ENCODE results near the gene IGF1R.

IGF1R gene

DNA sequence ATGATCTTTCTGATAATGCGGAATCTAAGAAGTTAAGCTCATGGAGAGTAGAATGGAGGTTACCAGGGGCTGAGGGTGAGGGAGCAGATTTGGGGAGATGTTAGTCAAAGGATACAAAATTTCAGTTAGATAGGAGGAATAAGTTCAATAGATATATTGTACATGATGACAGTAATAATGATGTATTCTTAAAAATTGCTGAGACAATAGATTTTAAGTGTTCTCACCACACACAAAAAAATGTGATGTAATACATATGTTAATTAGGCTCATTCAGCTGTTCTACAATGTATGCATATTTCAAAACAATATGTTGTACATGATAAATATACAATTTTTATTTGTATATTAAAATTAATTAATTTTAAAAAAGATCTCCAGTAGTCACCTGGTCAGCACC is 277.9 kb downstream of the IGF1R start:
- no peak for DNase-seq

DNA sequence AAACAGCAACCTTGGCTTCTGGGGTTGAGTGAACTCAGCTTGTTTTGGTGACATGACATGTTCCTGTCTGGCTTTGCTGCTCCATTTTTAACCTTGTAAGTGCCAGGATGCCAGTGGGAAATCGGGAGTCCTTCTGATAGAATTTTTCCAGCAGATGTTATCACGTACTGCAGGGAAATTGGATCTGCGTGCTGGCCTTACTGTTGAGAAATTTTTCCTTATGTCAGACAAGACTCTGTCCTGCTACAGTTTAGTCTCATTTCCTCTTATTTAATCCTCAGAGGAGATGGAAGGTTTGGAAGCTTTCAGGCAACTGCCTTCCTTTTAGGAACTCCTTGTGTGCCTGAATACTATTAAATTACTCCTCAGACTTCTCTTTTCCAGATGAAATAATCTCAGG is 278.7 kb downstream of the IGF1R start:
- DNase-seq, result no peak

DNA sequence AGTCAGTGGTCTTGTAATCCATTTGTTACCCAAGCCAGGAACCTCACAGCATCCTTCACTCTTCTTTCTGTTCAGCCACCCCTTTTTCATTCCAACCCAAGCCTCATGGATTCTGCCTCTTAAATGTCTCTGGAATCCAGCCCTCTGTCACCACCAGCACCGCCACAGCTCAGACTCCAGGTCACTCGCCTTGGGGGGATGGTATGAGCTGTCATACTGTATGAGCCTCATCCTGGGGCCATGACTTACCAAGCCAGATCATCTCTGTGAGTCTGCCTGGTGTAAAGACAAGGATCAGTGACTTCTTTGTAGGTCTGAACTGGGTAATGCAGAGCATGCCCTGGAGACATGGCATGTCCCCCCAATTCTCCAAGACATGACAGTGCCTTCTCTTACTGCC is 279.7 kb downstream of the IGF1R start:
- DNase-seq, result no peak

DNA sequence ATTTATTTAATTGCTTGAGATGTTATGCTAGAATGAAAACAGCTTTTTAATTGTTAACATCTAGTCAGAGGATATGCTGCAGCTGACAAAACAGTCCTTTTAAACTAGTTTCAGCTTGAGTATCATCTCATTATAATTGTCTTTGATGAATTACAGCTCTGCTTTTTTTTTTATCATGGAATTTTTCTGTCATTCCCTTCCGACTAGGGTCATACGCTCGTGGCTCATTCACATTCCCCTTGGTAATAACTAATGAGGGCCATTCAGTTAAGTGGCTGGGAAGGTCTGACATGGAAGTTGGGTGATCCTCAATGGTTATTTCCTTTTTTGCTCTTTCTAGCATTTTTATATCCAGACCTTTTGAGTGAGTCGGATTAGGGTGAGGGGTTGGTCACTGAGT is 282.2 kb downstream of the IGF1R start:
- no peak for DNase-seq

DNA sequence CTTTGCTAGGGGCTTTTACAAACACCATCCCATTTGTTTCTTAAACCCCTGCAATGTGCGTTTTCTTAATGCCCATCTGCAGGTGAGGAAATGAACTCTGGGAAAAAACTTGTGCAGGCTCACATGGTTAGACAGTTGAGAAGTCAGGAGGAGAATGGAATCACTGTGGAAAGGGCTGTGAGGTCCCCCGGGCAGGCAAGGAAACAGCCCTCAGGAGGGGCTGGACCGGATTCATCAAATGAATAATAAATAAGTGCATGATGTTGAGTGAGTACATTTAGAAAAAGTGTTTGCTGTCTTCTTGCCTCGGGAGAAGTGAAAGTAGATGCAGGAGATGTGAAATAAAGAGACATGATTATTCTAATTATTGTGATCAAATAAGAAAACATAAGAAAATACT is 282.7 kb downstream of the IGF1R start:
- DNase-seq, result no peak

DNA sequence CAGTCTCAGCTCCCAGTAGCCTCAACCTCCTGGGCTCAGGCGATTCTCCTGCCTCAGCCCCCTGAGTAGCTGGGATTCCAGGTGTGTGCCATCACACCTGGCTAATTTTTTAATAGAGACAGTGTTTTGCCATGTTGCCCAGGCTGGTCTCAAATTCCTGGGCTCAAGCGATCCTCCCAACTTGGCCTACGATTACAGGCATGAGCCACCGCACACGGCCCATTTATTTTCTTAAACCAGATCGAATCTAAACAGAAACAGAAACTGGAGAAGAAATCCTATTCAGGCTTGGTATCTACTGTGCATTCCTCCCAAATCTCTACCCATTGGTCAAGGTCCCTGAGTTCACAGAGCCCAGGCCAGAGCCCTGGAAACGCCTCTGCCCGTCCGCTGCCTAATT is 285.1 kb downstream of the IGF1R start:
- DNase-seq, result no peak

DNA sequence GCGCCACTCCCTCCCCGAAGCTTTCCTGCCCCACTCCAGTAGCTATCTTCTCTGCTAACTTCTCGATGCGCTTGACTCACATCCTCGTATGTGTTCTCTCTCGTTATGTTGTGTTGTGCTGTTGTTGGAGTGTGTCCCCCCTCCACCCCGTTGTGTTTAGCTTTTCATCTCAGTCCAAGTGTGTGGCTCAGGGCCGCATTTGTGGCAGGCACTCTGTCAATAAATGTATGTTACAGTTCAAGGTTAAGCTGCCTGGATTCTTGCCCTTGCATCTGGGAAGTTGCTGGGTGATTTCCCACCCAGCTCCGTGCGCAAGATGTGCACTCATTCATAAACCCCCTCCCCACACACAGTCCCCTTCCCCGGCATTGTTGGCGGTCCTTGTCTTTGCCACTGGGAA is 287.4 kb downstream of the IGF1R start:
- DNase-seq, result no peak

DNA sequence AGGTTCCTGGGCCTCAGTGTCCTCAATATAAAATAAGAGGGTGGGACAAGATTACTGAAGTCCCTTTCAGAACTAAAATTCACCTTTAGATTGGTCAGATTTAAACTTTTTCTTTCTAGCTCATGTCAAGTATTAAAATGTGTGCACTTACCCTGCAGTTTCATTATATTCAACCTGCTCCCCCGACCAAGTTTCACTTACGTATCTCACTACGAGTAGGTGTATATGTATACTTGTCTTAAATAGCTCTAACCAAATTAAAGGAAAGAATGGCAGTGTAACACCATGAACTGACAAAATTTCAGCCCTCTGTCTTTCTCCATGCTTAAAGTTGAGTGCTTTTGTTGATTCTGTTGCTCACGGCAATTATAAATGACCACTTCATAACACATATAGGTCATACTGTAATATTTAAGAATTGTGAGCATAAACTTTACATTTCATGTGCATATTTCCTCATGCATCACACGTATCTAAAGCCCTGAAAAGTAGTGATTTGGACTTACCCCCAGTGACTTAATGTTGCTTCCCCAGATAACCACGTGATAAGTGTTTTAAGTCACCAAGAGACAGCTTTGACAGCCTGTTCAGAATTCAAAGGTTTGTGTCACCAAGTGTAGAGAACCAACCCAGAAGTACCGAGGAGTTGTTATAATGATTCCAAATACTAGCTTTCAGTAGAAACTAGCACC is 289.2 kb downstream of the IGF1R start:
- DNase-seq, result no peak

DNA sequence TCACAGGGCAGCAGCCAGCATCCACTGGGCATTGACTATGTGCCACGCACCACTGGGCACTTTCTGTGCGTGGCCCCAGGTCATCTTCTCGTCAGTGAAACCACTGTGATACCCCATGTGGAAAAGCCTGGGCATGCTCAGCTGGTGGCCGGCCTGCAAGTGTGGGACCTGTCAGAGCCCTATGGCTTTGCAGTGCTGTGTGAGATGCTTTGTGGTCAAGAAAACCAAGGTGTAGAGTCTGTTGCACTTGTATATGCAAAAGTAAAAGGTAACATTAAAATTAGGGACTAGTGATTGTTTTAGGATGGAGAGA is 289.7 kb downstream of the IGF1R start:
- DNase-seq, result no peak

DNA sequence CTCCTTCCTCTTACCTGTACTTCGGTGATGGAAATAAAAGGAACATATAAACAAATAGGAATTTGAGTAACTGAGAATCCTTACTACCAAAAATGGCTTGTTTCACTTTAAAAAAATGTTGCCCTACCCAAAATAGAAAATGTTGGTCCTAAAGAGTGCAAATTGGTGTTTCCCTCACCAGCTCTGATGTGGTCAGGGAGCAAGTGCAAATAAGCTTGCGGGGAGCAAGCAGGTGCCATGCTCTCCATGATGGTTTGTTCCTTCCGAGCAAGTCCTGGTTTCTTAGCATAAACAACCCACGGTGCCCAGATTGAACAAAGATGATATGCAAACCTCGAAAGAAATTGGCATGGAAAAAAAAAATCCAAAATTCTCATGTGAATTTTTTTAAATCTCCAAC is 290.5 kb downstream of the IGF1R start:
- DNase-seq, result no peak

DNA sequence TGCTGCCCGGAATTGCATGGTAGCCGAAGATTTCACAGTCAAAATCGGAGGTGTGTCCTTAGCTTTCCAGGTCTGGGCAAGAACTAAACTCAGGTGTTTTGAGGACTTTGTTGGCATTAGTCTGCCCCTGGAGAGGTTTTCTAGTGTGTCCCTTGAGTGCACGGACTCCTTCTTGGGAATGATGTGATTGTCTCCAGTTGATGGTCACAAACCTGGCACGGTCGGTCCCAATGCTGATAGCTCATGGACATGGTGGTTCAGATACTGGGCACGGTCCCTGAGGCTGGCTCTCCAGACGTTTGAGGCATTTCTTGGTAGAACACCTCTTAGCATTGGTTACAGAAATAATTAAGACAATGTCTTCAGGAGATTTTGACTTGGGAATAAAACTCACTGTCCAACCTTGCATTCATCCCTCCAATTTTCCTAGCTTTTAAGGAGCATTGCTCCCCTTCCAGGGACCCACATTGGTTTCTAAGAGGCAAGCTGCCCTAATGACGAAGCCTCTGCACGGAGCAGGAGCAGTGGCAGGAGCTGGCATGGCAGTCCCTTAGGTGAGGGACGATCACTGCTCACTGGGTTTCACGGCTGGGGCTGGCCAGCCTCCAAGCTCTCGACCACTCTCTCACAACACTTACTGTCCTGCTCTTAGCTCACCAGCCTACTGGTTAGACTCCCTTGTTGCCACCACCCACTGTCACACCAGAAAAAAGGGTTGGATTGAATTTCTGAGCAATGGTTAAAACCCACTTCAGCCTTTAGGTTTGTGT is 291.2 kb downstream of the IGF1R start:
- no peak for DNase-seq

DNA sequence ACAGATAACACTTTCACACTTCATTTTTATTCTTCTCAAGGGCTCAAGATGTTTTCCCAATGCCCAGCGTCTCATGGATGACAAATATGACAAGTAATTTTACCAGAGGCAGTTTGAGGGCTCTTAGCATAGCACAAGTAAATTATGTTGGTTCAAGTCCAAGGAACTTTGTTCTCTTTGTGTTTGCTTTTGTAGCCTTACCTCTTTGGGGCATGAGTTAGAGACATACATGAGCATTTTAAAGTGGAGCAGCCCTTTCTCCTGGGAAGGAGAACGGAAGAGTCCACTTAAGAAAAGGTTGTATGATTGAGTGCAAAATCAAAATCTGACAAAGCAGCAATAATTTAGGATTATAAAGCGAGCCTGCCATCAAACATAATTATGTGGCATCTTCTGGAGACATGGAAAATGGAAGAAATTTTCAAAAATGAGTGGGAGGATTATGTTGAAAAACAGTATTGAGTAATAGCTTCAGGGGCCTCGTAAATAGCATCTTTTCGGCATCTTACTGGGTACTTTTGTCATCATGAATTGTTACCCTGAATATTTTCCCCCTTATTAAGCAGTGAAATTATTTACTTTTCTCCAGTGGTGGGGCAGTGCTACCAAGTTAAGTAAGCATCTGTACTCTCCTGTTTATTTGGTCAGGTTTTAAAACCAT is 293.4 kb downstream of the IGF1R start:
- DNase-seq, result no peak

DNA sequence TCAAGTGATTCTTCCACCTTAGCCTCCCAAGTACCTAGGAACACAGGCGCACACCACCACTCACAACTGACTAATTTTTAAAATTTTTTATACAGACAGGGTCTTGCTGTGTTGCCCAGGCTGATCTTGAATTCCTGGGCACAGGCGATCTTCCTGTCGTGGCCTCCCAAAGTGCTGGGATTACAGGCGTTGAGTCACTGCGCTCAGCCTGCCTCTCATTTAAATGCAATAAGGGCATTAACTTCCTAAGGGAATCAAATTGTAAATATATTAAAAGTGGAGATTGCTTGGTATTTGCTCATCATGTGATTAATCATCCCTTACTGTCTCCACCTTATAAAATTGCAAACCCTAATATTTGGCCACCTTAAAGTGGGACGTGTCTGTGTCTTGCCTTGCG is 294.1 kb downstream of the IGF1R start:
- DNase-seq, result no peak

DNA sequence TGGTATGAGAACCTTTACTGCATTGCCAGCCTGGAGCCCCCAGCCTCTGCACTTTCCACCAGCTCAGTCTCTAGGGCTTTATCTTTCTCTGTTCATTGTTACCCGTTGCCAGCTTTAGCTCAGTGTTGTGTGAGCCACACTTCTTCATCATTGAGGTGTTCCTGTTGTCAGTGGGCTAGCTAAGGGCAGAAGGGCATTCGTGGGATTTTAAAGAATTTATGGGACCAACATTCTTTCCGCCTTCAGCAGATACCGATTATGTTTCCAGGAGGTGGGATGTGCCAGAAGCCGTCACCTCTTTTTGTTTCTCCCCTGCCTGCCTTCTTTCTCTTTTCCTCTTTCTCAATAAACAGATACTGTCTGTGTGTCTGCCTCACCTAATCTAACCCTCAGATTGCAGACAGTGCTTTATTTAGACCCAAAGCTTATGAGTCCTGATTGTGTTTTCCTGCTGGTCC is 294.7 kb downstream of the IGF1R start:
- no peak for DNase-seq

DNA sequence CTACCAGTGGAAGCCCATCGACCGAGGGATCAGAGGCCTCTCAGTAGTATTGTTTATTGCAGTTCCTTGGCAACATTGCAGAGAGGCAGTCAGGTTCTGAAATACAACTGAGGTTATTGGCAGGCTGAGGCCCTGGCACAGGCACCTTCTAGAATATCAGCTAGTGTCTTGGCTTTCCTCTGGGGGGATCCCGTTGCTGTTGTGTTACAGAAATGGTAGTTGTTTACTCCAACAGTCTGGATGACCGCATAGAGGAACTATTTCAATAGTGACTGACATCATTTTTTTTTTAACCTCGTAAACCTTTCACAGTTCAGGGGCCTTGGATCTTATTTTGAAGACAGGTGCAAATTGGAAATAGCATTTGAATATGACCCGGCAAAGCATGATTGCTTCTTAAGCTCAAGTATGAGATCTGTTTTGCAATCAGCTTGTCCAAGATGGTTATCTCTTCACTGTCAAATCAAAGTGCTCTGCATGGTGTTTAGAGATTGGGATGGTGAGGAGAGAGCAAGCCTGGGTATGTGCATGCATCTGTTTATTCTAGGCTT is 295.3 kb downstream of the IGF1R start:
- no peak for DNase-seq

DNA sequence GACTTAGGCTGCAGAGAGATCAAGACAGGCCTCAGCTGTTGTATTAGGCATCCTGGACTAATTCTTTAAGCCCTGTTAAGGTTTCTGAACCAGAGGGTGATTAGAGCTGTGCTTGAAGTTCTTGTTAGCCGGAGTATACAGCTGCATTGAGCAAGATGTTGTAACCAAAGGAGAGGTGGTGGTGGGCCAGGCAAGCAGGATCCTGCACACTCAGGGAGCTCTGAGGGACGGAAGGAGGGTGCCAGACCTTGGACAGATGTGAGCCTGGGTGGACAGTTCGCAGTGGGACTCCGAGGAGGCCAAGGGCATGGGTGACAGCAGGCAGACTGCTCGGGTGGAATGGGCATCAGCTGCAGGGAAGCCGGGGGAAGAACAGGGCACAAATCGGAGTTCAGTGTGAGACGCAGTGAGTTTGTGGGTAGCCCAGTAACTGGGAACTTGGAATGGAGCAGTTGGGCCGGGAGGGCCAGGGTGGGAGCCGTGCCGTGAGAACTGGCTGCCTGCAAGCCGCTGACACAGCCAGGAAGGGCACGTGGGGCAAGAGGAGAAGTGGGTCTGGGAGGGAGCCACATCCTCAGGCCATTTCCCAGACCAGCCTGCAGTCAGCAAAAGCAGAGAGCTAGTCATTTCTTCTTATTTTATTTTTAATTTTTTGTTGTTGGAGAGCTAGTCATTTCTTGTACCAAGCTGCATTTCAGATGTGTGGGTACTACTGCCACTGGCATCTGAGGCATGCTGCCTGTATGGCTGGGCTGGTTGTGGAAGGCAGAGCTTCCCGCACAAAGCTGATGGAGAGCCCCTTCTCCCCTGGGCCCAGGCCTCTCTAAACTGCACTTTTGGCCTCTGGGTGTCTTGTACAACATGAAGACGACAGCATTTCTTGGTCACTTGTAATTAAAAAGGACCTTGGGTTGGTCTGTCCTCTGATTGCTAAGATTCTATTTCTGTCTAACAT is 298.2 kb downstream of the IGF1R start:
- no peak for DNase-seq

DNA sequence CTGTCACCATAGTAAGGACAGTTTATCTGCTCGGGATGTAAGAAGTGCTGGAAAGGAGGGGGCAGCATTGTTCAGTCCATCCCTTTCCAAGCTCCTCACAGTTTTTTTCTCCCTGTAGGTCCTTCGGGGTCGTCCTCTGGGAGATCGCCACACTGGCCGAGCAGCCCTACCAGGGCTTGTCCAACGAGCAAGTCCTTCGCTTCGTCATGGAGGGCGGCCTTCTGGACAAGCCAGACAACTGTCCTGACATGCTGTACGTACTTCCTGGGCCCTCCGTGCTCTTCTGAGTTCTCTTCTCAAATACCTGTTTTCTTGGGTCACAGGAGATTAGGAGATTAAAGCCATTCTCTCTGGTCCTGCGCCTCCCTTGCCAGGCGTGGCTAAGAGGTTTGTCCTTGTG is 300.1 kb downstream of the IGF1R start:
- no peak for DNase-seq

DNA sequence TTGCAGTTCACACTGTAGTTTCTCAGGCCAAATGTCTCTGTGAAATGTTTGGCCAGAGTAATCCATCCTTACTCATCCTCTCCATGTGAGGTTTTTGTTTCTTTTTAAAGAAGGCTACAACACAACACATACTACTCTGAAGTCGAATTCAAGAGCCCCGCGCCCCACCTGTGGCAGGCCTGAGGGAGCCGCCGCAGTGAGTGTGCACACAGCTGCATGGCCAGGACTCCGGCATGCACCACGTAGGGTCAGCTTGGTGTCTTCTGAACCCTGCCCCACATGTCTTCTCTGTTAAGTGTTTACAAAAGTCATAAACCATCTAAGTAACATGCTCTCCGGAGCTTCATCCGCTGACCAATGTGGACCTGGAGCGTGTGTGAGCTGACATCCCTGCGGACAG is 300.6 kb downstream of the IGF1R start:
- DNase-seq, result no peak

DNA sequence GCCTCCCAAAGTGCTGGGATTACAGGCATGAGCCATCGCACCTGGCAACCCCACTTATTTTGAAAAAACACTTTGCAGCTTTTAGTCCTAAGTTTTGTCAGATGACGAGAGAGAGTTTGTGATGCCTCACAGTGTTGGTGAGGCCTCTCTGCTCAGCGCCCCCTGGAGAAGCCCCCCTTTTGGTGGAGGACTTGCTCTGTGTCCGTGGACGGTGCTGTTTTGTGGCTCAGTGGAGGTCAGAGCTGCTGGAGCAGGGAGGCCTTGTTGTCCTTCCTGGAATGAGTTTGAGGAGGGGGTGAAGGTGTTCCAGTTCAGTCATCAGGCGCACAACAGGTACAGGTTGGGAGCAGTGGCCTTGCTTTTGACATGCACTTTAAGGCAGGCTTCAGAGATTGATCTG is 301.3 kb downstream of the IGF1R start:
- no peak for DNase-seq

DNA sequence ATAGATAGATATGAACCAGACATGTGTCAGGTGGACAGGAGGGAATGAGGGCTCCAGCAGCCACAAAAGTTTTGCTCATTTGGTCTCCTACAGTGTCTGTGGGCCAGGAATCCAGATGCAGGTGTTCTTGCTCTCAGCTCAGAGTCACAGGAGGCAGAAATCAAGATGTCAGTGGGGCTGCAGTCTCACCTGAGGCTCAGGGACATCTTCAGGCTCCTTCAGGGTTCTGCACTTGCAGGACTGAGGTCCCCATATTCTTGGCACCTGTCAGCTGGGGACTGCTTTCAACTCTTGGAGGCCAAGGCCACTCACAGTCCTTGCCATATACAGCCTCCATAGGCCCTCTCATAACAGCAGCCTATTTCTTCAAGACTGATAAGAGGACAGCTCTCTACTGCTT is 301.9 kb downstream of the IGF1R start:
- DNase-seq, result no peak

DNA sequence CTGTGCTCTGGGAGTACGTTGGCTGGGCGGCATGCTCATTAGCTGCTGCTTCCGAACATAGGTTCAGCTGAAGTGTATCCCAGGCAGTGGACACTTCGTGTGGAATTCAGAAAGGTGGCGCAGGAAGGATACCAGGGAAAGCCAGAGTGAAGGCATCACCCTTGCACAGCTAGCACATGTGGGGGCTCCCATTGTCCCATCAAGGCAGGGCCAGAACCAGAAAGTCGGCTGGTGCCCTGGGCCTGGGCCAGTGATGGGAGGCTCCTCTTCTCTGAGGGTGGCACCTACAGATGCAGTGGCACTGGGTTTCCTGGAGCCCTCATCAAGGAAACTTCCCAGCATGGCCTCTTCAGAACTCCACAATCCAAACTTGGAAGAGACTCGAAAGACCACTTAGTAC is 302.7 kb downstream of the IGF1R start:
- DNase-seq, result no peak

DNA sequence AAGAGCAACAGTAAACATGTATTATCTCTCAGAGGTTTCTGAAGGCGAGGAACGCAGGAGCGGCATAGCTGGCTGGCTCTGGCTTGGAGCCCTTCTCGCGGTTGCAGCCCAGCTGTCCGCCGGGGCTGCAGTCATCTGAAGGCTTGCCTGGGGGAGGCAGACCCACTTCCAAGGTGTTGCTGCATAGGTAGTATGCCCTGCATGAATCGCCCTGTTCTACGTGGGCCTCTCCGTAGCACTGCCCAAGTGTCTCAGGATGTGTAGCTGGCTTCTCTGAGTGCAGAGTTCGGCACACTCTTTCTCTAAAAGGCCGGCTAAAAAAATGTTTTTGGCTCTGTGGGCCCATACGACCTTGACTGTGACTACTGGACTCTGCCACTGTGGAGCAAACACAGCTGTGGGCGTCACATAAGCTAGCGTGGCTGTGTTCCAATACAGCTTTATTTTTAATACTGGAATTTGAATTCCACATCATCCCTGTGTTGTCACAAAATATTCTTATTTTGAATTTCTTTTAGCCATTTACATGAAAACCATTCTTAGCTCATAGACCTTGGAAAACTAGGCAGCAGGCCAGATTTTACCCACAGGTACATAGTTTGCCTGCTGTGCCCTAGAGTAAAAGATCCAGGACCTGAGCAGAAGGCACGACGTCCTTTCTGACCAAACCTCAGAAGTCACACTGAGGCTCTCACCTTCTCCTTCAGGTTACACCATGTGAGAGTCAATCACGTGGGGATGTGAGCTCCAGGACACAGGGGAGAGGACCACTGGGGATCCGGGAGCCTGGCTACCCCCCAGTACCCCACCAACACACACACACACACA is 303.4 kb downstream of the IGF1R start:
- DNase-seq, result no peak

All from NCI-H1694 treated with DMSO at 0.1 percent for 48 hours (cell line).